Measurements from ENCODE around the gene PLK2. TPM values are rescaled to one million over a fixed set of nuclear protein-coding genes. Genes with fewer than 3 reads are reported as not detected.

Gene PLK2
- total and polyA plus RNA-seq, 2 of the 4 experiments (the other 2 are of a cell fraction), result 129 to 337 TPM

DNA sequence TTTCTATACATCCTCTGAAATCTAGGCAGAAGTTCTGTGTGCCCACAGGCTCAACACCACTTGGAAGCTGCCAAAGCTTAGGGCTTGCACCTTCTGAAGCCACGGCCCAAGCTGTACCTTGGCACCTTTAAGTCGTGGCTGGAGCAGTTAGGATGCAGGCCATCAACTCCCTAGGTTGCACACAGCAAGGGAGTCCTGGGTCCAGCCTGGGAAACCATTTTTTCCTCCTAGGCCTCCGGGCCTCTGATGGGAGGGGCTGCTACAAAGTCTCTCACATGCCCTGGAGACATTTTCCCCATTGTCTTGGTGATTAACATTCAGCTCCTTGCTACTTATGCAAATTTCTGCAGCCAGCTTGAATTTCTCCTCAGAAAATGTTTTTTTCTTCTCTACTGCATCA, 15.5 kb upstream of the PLK2 start:
- ATAC-seq (ENCODE audit: low read depth) (no peak), DNase-seq (no peak)
- Histone ChIP-seq H3K27ac (ENCODE audit: insufficient read depth, low read length) (no peak overlapping the region), H3K9me3 (ENCODE audit: control insufficient read depth, insufficient read depth, low read length) (0 out of 2 replicates have a peak, but pooled peaks cover 2% of the 10 kb centered on the region), H3K23ac (ENCODE audit: low read depth, low read length) (no peak overlapping the region), H3K9me1 (ENCODE audit: insufficient read depth, low read length) (no peaks in the 10 kb centered on the region), H3K4me1 (ENCODE audit: control insufficient read depth, insufficient read depth, low read length) (no peaks in the 10 kb centered on the region), H3K14ac (replicated peaks; ENCODE audit: low read depth, low read length) (no peak overlapping the region), H2AFZ (replicated peaks; ENCODE audit: low read length, poor library complexity) (no peak overlapping the region), H4K91ac (ENCODE audit: insufficient read depth, low read depth, low read length) (no peak overlapping the region), H4K20me1 (ENCODE audit: insufficient read depth, low read length) (no peaks in the 10 kb centered on the region), H4K5ac (ENCODE audit: low read depth, low read length) (no peak overlapping the region), H3K4me2 (ENCODE audit: low read depth, low read length) (no peak overlapping the region), H2BK5ac (ENCODE audit: low read depth, low read length, poor library complexity, severe bottlenecking) (no peak overlapping the region), H3K9ac (ENCODE audit: low read depth, low read length) (no peak overlapping the region), H3K4ac (ENCODE audit: low read depth, low read length) (no peak overlapping the region), H3K4me3 (ENCODE audit: insufficient read depth, low read depth, low read length) (no peak overlapping the region), H2AK5ac (ENCODE audit: low read depth, low read length) (no peak overlapping the region), H2BK20ac (ENCODE audit: low read depth, low read length) (no peak overlapping the region), H3K56ac (ENCODE audit: extremely low read depth, insufficient read depth, low read length) (no peak overlapping the region), H3K79me1 (ENCODE audit: low read depth in 1 of 2, low read length in 2 of 2) (no peaks in the 10 kb centered on the region; a peak in 1 of 4 replicates), H4K8ac (ENCODE audit: low read depth in 2 of 2, low read length in 2 of 2) (no peak overlapping the region), H2AK9ac (replicated peaks; ENCODE audit: low read depth, low read length, poor library complexity) (no peak overlapping the region), H2BK120ac (ENCODE audit: low read depth, low read length) (no peak overlapping the region), H2BK15ac (ENCODE audit: low read depth, low read length) (no peak overlapping the region), H3K27me3 (ENCODE audit: control insufficient read depth, insufficient read depth, low read length) (peaks cover 3% of the 10 kb centered on the region), H3K36me3 (ENCODE audit: control insufficient read depth, insufficient read depth, low read length) (no peaks in the 10 kb centered on the region), H3K18ac (ENCODE audit: low read depth, low read length) (no peak overlapping the region)
- in situ Hi-C loops (cut with MboI; ENCODE audit: low sequenced_read_pairs) (loop anchor here (25.0 kb wide), 1 partner anchor 687 kb away; no protein-coding TSS in a partner anchor), dilution Hi-C loops (cut with HindIII; ENCODE audit: low sequenced_read_pairs, unreplicated experiment) (no loop called here), intact Hi-C loops (cut with micrococcal nuclease) (loop anchor here (5.0 kb wide), 1 partner anchor 377 kb away; no protein-coding TSS in a partner anchor)
- BruUV-seq (replicated peaks), result no TSS peak
- CTCF ChIA-PET, result no interaction called here
- no CpG with 5 or more reads among the region's 3 CpGs for WGBS, 2 experiments (ENCODE audit: extremely low coverage in 2 of 2, insufficient read length in 1 of 2)
- TF ChIP-seq BHLHE40 (IDR thresholded peaks at IDR 0.05; ENCODE audit: low read depth, low read length) (no peak), SMC3 (IDR thresholded peaks at IDR 0.05; ENCODE audit: low read depth, low read length) (no peak), RAD21 (IDR thresholded peaks at IDR 0.05; ENCODE audit: low read length) (no peak), FOS (IDR thresholded peaks at IDR 0.05; ENCODE audit: low read depth, low read length) (no peak), RCOR1 (IDR thresholded peaks at IDR 0.05; ENCODE audit: insufficient replicate concordance, low read length) (no peak), MAFK (IDR thresholded peaks at IDR 0.05; ENCODE audit: low read depth, low read length) (no peak), POLR2A (IDR thresholded peaks at IDR 0.05; ENCODE audit: low read depth, low read length) (no peak), NFE2L2 (IDR thresholded peaks at IDR 0.05; ENCODE audit: low read depth, low read length) (no peak), CEBPB (IDR thresholded peaks at IDR 0.05; ENCODE audit: low read depth, low read length) (no peak), ELK1 (IDR thresholded peaks at IDR 0.05; ENCODE audit: borderline replicate concordance, low read depth, low read length) (no peak), CTCF (conservative IDR thresholded peaks at IDR 0.05; ENCODE audit: low read depth, low read length) (no peak), MAZ (IDR thresholded peaks at IDR 0.05; ENCODE audit: borderline replicate concordance, low read depth, low read length) (no peak), MXI1 (IDR thresholded peaks at IDR 0.05; ENCODE audit: borderline replicate concordance, low read depth, low read length) (no peak), RFX5 (IDR thresholded peaks at IDR 0.05; ENCODE audit: low read depth, low read length) (no peak), CHD1 (IDR thresholded peaks at IDR 0.05; ENCODE audit: low read depth, low read length) (no peak)
- TF ChIP-seq, protein P1, sequence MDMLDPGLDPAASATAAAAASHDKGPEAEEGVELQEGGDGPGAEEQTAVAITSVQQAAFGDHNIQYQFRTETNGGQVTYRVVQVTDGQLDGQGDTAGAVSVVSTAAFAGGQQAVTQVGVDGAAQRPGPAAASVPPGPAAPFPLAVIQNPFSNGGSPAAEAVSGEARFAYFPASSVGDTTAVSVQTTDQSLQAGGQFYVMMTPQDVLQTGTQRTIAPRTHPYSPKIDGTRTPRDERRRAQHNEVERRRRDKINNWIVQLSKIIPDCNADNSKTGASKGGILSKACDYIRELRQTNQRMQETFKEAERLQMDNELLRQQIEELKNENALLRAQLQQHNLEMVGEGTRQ (IDR thresholded peaks at IDR 0.05; ENCODE audit: low read depth, low read length), result no peak
- POLR2A ChIA-PET (ENCODE audit: unreplicated experiment), result no interaction called here

All from IMR-90 (cell line).